NCI-H128 (cell line): ENCODE data around the gene SPART.
A peak's percentile ranks its signal among the peaks of the same experiment; 100 is the strongest.

Source experiments
- DNase-seq: peaks from one replicate; lab custom pipeline; 2025; ENCODE audit not compliant: unreplicated experiment; lab: John Stamatoyannopoulos, UW

The SPART gene, protein sequence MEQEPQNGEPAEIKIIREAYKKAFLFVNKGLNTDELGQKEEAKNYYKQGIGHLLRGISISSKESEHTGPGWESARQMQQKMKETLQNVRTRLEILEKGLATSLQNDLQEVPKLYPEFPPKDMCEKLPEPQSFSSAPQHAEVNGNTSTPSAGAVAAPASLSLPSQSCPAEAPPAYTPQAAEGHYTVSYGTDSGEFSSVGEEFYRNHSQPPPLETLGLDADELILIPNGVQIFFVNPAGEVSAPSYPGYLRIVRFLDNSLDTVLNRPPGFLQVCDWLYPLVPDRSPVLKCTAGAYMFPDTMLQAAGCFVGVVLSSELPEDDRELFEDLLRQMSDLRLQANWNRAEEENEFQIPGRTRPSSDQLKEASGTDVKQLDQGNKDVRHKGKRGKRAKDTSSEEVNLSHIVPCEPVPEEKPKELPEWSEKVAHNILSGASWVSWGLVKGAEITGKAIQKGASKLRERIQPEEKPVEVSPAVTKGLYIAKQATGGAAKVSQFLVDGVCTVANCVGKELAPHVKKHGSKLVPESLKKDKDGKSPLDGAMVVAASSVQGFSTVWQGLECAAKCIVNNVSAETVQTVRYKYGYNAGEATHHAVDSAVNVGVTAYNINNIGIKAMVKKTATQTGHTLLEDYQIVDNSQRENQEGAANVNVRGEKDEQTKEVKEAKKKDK

DNA sequence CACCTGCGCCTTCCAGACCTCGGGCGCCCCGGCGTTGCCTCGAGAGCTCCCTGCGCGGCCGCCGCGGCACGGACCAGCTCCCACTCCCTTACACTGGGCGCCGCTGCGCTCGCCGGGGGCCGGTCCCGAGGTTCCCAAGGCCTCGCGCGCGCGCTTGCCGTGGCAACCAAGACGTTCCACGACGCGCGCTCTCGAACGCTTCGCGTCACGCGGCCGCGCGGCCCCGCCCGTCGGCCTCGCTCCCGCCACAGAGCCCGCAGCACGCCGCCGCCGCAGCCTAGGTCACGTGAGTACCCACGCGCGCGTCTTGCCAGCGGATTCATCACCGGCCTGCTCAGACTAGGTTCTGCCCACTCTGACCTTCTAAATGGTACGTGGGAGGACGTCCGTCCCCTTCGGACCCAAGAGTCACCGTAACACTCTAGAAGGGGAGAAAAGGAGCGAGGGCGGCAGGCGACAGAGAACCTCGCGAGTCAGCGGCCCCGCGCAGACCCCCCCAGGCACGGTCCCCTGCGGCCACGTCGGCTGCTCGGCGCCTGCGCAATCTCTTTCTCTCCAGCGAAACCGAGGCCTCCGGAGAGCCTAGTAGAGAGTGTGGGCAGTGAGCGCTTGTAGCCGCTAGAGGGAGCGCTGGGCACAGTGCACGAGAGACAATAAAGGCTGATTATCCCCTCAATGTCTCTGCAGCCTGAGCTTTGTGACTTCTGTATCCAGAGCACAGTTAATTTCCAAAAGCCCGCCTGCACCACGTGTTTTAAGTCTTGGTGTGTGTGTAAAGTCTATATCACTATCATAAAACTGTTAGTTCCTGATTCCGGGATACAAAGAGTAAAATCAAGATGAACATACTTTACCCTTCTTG is at the start of gene SPART:
SPART (minus strand) TSS at position 173 of the 862 bp plus-strand sequence. CDS start 10,564 bp downstream, outside the sequence.
- peak; percentile 68 for DNase-seq

DNA sequence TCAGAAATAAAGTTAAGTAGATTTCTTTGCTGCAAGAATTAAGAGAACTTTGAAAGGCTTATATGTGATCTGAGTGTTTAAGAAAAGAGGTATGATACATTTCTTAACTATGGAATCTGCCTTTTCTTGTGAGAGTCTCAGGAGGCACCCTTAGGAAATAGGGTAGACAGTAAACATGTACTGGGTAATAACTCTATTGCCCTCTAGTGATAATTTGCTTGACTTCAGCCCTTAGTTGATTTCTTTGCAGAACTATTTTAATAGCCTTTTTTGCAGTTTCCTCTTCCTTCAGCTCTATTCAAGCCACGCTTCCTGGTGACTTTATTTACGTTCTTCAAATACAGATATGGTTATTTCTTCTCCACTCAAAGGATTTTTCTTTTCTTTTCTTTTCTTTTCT is 49.1 kb upstream of the SPART start:
- no peak for DNase-seq

DNA sequence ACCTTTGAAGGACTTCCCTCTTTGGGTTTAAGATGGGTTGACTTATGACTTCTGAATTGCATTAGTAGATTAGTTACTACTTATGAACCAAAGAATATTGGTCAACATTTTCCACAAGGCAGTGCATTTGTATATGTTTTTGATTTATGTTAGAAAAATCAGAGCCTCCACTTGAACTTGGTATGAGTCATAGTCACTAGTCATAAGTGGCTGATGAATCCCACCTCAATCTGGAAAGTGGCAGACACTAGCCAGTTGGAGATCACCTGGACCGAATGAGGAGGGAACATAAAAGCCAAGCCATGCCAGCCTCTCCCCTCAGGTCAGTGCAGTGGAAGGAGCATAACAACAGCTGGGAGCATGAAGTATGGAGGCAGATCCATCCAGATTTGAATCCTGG is 39.3 kb upstream of the SPART start:
- DNase-seq = no peak

DNA sequence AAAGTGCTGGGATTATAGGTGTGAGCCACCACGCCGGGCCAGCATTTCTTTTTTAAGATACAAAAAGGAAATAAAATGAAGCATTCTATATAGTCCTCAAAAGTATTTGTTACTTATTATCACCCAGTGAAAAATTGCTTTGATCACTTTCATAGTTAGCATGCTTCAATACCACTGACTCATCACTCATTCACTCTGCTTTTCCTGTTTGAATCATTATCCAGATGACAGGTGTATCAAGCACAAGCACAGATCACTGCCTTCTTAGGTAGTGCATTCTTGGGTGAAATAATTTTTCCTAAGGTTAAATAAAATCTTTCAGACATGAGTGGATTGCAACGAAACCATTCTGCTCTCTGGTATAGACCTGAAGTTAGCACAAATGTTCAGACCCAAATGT is 35.8 kb upstream of the SPART start:
- no peak for DNase-seq

DNA sequence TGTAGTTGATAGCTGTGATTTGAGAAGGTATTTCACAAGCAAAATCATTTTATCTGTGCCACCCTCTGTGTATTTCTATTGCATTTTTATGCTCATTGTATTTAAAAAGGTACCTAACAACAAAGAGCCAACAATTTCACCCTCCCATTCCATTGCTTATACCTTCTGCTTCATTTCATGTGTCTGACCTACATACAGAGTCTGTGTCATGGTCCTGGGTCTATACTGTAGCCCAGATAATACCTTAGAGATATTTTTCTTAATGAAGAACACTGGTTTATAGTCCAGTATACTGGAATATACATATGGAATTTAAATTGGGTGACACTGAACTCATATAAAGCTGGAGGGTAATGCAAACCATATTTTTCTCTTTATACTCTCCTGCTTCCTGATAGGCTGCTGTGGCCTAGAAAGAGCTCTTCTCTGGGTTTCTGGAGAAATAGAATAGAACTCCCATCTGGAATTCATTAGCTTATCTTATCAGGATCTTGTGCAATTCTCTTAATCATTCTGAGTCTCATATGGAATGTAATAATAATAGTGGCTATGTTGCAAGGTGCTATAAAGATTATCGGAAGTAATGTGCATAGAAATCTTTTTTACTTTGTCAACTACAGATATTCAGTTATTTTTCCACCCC is 31.8 kb upstream of the SPART start:
- no peak for DNase-seq

DNA sequence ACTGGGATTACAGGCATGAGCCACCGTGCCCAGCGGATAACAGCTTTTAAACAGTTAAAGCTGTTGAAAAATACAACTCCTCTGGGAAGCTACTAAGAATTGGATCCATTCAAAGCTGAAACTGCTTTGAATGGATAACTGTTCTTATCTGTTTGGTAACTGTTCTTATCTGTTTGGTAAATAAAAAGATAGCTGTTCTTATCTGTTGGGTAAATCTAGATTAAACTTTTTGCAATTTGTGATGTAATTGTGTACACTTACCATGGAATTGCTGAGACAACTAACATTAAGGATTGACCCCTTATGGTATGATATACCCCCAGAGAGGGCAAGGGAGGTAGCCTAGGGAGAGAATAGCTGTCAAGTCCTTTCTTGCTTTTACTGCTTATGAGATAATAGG is 27.9 kb upstream of the SPART start:
- no peak for DNase-seq

DNA sequence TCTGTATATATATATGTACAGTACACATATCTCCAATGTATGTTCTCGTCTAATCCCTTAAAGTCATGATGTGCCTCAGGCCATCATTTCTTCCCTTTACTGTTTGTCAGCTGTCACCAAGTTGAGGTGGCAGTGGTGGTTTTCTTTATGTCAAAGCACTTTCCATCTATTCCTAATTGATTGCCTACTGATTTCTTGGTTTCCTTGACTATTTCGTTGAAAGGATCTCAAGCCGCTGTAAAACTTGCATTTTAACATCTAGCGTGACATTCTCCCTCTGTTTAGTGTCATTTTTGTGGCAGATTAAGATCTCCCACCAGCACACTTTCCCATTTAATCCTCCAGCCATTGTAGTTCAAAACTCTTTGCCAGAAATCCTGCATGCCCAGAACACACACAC is 25.0 kb upstream of the SPART start:
- no peak for DNase-seq

DNA sequence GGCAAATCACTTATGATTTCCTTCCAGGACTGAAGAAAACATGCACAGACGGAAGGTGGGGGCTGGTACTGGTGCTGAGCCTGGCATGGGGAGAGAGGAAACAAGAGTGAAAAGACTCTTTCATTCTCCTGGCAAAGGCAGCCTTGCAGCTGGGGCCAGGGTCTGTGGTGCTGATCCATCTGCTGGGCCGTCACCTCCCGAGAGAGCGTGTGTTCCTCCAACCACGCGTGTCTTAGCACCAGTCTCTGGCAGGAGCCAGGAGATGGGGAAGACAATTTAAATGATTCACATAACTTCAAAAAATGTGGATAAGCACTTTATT is 23.9 kb upstream of the SPART start:
- no peak for DNase-seq

DNA sequence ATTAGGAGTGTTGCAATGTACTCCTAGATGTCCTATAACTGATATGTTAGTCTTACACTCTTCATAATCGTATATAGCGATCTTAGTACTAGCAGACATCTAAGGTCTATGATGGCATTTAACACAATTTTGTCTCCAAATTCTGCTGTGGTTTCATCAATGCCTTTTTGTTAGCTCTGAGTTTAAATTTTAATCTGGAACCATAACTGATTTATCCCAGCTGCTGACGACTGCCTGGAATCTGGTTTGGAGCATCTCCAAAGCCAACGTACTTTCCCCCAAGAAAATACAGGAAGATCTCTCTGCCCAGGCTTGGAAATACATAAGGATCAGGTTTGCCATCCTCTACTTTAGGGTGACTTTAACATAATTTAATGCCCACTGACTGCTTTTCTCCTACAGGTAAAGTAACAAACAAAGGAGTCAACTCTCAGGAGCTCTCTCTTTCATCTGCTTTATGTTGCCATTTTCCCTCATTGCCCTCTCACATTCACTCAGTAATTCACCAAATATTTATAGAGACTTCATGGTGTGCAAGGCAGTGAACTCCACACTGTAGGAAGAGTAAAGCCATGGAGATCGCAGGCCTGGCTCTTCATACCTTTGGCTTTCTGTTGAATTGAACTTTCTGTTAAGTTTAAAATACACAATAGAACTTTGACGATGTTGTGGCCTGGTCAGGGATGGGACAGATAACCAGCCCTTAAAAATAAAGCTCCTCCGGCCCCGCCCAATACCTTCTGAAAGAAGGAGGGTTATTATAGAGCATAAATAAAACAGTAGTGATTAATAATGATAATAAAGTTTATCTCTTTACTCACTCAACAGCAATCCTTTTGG is 23.3 kb upstream of the SPART start:
- no peak for DNase-seq

DNA sequence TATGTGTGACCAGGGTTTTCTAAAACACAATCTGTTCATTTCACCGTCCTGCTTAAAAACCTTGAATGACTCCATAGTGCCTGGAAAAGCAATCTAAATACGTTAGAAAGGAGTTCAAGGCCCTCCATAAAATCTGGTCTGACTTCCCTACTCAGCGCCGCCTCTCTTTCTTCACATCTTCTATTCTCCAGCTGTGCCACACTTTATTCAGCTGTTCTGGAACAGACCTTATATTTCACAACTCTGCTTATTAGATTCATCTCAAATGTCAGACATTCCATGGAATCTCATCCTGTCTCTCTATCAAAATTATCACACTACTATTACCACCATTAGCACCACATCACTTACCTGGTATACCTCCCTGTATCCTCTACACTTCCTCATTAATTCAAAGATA is 19.8 kb upstream of the SPART start:
- DNase-seq = no peak

DNA sequence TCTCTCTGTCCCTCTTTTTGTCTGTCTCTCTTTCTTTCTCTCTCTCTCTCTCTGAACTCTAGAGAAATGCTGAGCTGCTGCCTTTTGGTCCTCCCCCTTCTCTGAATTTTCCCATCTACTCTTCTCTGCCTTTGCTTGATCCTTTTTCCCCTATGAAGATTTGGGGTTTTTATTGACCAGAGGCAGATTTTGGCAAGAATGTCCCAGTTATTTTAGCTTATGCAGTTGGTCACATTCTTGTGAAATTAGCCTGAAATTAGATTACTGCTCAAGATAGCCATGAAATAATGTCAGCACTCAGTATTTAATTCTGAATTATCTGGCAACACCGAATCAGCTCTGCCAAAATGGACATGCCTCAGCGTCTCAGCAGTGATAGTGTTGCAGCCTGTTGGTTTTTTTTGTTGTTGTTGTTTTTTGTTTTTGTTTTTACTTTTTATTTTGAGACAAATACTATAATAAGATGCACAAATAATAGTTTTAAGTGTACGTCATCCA is 17.2 kb upstream of the SPART start:
- DNase-seq = no peak

DNA sequence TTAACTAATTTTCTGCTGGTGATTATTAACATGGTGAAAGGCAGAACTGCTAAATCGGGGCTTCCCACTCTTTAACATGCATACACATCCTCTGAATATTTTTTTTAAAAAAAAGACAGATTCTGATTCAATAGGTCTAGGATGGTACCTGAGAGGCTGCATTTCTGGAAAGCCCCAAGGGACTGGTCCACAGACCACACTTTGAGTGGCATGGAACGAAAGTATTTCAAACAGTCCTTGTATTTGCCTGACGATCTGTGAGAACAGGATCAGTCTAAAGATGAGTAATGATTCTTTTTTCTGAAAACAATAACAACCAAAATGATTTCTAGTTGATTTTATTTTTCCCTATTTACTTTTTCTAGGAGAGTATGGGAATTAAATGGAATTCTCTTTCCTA is 16.7 kb upstream of the SPART start:
- no peak for DNase-seq

DNA sequence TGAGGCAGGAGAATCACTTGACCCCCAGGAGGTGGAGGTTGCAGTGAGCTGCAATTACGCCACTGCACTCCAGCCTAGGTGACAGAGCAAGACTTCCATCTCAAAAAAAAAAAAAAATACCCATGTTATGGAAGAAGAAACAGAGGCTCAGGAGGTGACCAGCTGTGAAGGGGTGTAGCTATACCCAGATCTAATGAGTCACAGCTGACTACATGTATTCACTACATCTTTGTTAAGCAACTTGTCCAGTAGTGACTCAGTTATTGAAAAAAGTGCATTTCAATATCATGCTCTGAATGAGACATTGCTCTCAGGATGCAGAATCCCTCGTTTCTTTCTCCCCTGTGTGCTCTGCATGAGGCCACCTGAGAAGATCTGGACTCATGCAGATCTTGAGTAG is 16.1 kb upstream of the SPART start:
- DNase-seq = no peak

DNA sequence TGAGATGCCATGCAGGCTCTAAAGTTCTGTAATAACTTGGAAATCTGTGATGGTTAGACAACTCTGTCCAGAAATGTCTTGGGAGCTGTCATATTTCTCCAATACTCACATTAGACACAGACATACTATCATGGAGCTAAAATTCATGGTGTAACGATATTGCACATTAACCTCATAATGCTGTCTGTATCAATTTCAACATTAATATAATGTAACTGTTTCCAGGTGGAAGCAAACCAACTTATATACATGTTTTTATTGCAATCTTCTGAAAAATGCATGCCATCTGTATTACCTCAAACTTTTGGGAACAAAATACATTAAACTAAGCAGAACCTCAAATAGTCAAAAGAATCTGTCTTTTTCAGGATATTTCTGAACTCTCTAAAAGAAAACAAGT is 14.7 kb upstream of the SPART start:
- DNase-seq = no peak

DNA sequence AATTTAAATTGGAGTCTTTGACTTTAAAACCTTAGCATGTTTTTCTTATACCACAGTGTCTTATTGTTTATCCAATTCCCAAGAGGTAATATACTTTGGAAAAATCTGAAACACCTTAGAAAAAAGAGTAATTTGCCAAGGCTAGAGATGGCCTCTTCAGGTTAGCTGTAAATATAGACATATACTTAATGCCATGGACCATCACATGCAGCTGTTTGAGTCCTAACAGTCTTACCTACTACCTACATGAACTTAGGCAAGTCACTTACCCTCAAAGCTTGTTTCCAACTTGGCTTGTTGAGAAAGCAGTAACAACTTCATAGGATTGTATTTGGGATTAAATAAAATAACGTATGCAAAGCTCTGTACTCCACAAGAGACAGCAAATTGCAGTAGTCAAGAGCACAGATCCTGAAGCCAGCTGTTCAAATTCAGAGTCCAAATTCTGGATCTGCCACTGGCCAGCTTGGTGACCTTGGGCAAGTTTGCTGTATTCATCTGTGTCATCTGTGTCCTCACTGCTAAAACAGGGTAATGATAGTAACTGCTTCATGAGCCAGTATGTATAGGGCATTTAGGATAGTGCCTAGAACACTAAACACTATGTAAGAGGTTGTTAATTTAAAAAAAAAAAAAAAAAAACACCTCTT is 13.2 kb upstream of the SPART start:
- DNase-seq = no peak

DNA sequence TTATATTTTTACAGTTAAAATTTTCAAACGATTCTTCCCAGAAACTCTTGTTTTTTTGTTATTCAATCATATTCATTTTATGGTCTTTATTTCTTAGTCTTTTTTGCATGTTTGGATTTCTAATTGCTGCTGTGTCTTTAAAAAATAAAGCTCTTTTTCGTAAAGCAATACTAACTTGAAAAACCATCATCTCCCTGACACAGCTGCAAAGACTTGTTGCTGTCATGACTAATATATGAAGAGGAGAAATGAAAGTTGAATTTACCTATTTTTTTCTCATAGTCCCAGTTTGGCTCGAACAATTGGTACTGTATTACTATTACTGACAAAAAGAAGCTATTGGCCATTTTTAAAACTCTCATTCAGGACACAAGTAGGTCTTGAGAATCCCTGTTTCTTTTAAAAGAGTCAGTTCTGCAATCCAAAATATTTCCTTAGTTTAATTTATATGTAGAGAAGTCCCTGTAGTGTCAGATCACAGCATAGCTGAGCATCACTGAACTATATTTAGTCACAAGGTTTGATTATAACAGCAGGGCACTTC is 12.1 kb upstream of the SPART start:
- no peak for DNase-seq

DNA sequence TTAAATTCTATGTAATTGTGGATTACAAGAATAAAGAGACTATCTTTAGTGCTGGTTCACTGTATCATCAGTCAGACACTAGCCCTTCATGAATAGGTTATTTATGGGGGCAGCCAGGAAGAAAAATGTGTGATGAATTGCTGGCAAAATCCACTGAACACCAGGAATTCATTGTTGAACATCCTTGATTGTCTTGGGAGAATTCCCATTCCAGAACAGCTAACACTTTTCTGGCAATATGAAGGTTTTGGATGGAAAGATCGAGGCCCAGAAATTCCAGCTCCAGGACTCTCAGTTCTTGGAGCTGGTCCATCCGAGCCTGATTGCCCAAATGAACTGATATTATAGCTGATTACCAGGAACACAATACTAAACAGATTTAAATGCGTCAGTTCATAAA is 11.5 kb upstream of the SPART start:
- no peak for DNase-seq

DNA sequence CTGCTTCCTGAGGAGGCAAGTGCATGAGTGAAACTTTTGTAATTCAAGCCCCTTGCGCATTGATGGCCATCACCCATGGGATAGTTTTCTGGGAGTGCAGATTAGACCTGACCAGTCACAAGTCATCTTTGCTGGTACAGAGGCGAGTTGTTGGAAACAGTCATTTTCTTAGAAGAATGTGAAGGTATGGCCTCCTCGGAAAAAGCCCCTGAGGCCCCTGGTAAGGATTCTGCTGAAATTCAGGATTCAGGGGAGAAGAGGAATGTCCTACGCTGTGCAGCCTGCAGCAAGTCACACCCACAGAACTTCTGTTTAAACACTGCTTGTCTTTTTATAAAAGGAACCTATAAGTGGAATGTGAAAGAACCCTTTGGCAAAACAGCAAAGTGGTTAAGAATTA is 11.0 kb upstream of the SPART start:
- no peak for DNase-seq

DNA sequence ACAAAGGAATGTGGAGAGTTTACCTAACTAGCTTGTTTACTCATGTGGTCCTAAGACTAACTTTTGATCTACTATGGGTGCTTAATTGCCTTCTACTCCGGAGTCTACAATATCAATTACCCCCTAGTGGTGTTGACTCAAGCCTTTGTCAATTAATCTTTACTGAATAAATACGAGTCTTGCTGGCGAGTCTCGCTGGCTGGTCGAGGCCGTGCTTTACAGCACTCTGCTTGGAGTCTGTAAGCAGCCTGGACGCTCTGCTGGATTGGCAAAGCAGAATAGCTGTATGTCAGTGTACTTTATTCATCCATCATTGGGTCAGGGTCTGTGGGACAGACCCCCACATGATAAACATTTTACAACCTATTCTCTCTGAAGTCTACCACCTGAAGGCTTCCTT is 9.9 kb upstream of the SPART start:
- DNase-seq = no peak

DNA sequence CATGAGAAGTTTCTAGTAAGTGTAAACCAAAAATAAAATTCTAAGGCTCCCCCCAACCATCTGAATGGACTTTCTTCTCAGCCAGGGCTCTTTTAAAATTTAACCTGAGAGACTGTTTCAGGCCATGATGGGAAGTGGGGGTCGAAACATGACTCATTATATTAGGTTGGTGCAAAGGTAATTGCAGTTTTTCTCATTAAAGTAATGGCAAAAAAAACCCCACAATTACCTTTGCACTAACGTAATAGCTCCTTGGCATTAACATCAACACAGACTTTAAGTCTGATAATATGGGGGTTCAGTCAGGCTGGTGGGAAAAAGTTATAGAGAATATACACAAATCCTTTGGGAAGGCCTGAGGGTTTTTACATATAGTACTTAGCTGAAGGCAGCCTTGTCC is 9.4 kb upstream of the SPART start:
- no peak for DNase-seq
